ENCODE data around the gene XPO1.

DNA sequence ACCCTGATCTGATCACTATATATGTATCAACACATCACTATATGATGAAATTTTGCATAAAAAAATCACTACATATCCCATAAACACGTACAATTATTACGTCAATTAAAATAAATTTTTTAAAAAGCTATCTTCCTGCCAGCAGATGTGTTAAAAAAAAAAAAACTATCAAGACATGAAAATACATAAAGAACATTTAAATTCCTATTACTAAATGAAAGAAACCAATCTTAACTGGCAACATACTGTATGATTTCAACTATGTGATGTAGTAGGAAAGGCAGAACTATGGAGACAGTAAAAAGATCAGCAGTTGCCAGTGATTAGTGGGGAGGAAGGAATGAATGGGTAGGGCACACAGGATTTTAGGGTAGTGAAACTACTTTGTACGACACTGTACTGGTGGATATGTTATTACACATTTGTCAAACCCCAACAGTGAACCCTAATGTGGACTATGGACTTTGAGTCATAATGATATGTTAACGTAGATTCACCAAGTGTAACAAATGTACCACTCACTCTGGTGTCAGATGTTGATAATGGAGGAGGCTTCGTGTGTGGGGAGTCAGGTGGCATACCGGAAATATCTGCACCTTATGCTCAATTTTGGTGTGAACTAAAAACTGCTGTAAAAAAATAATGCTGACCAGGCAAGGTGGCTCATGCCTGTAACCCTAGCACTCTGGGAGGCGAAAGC, 94.7 kb downstream of the XPO1 start:
- TF ChIP-seq, protein P1, sequence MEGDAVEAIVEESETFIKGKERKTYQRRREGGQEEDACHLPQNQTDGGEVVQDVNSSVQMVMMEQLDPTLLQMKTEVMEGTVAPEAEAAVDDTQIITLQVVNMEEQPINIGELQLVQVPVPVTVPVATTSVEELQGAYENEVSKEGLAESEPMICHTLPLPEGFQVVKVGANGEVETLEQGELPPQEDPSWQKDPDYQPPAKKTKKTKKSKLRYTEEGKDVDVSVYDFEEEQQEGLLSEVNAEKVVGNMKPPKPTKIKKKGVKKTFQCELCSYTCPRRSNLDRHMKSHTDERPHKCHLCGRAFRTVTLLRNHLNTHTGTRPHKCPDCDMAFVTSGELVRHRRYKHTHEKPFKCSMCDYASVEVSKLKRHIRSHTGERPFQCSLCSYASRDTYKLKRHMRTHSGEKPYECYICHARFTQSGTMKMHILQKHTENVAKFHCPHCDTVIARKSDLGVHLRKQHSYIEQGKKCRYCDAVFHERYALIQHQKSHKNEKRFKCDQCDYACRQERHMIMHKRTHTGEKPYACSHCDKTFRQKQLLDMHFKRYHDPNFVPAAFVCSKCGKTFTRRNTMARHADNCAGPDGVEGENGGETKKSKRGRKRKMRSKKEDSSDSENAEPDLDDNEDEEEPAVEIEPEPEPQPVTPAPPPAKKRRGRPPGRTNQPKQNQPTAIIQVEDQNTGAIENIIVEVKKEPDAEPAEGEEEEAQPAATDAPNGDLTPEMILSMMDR (IDR thresholded peaks at IDR 0.05), result no peak
- no peak for TF ChIP-seq USF2 (CRISPR knock-in tag; IDR thresholded peaks at IDR 0.05)
- TF ChIP-seq NR3C1 (CRISPR knock-in tag; conservative IDR thresholded peaks at IDR 0.05; ENCODE audit: low read depth), result no peak
- TF ChIP-seq, protein P2, sequence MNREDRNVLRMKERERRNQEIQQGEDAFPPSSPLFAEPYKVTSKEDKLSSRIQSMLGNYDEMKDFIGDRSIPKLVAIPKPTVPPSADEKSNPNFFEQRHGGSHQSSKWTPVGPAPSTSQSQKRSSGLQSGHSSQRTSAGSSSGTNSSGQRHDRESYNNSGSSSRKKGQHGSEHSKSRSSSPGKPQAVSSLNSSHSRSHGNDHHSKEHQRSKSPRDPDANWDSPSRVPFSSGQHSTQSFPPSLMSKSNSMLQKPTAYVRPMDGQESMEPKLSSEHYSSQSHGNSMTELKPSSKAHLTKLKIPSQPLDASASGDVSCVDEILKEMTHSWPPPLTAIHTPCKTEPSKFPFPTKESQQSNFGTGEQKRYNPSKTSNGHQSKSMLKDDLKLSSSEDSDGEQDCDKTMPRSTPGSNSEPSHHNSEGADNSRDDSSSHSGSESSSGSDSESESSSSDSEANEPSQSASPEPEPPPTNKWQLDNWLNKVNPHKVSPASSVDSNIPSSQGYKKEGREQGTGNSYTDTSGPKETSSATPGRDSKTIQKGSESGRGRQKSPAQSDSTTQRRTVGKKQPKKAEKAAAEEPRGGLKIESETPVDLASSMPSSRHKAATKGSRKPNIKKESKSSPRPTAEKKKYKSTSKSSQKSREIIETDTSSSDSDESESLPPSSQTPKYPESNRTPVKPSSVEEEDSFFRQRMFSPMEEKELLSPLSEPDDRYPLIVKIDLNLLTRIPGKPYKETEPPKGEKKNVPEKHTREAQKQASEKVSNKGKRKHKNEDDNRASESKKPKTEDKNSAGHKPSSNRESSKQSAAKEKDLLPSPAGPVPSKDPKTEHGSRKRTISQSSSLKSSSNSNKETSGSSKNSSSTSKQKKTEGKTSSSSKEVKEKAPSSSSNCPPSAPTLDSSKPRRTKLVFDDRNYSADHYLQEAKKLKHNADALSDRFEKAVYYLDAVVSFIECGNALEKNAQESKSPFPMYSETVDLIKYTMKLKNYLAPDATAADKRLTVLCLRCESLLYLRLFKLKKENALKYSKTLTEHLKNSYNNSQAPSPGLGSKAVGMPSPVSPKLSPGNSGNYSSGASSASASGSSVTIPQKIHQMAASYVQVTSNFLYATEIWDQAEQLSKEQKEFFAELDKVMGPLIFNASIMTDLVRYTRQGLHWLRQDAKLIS (CRISPR knock-in tag; IDR thresholded peaks at IDR 0.05; ENCODE audit: borderline replicate concordance), result no peak
- TF ChIP-seq SP1 (CRISPR knock-in tag; conservative IDR thresholded peaks at IDR 0.05), result no peak
- no peak for TF ChIP-seq ZBTB21 (CRISPR knock-in tag; IDR thresholded peaks at IDR 0.05; ENCODE audit: borderline replicate concordance)
- TF ChIP-seq, protein P3, sequence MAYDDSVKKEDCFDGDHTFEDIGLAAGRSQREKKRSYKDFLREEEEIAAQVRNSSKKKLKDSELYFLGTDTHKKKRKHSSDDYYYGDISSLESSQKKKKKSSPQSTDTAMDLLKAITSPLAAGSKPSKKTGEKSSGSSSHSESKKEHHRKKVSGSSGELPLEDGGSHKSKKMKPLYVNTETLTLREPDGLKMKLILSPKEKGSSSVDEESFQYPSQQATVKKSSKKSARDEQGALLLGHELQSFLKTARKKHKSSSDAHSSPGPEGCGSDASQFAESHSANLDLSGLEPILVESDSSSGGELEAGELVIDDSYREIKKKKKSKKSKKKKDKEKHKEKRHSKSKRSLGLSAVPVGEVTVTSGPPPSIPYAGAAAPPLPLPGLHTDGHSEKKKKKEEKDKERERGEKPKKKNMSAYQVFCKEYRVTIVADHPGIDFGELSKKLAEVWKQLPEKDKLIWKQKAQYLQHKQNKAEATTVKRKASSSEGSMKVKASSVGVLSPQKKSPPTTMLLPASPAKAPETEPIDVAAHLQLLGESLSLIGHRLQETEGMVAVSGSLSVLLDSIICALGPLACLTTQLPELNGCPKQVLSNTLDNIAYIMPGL (CRISPR knock-in tag; IDR thresholded peaks at IDR 0.05), result no peak
- TF ChIP-seq NR2C2 (CRISPR knock-in tag; IDR thresholded peaks at IDR 0.05), result no peak
- TF ChIP-seq, protein P4, sequence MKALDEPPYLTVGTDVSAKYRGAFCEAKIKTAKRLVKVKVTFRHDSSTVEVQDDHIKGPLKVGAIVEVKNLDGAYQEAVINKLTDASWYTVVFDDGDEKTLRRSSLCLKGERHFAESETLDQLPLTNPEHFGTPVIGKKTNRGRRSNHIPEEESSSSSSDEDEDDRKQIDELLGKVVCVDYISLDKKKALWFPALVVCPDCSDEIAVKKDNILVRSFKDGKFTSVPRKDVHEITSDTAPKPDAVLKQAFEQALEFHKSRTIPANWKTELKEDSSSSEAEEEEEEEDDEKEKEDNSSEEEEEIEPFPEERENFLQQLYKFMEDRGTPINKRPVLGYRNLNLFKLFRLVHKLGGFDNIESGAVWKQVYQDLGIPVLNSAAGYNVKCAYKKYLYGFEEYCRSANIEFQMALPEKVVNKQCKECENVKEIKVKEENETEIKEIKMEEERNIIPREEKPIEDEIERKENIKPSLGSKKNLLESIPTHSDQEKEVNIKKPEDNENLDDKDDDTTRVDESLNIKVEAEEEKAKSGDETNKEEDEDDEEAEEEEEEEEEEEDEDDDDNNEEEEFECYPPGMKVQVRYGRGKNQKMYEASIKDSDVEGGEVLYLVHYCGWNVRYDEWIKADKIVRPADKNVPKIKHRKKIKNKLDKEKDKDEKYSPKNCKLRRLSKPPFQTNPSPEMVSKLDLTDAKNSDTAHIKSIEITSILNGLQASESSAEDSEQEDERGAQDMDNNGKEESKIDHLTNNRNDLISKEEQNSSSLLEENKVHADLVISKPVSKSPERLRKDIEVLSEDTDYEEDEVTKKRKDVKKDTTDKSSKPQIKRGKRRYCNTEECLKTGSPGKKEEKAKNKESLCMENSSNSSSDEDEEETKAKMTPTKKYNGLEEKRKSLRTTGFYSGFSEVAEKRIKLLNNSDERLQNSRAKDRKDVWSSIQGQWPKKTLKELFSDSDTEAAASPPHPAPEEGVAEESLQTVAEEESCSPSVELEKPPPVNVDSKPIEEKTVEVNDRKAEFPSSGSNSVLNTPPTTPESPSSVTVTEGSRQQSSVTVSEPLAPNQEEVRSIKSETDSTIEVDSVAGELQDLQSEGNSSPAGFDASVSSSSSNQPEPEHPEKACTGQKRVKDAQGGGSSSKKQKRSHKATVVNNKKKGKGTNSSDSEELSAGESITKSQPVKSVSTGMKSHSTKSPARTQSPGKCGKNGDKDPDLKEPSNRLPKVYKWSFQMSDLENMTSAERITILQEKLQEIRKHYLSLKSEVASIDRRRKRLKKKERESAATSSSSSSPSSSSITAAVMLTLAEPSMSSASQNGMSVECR (CRISPR knock-in tag; IDR thresholded peaks at IDR 0.05; ENCODE audit: borderline replicate concordance), result no peak
- no peak for TF ChIP-seq NFYB (CRISPR knock-in tag; conservative IDR thresholded peaks at IDR 0.05; ENCODE audit: low read depth)
- TF ChIP-seq, protein P5, sequence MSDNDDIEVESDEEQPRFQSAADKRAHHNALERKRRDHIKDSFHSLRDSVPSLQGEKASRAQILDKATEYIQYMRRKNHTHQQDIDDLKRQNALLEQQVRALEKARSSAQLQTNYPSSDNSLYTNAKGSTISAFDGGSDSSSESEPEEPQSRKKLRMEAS (CRISPR knock-in tag; IDR thresholded peaks at IDR 0.05), result no peak
- TF ChIP-seq IRF2 (CRISPR knock-in tag; IDR thresholded peaks at IDR 0.05; ENCODE audit: borderline replicate concordance, low read depth), result no peak
- TF ChIP-seq MYBL2 (CRISPR knock-in tag; IDR thresholded peaks at IDR 0.05), result no peak
